Glutamatergic neuron (in vitro differentiated cells): ENCODE measurements around the gene VSIG10L. TPM values are rescaled to one million over a fixed set of nuclear protein-coding genes. Genes with fewer than 3 reads are reported as not detected.

ENCODE experiments used
- DNase-seq: peaks from one replicate; pipeline ENCODE4 v3.0.0; 2022
- H3K27ac Mint-ChIP-seq: one replicate; pipeline ENCODE4 v1.8.0; 2020; ENCODE audit warnings: mild to moderate bottlenecking, mixed read lengths, inconsistent platforms; ENCODE audit not compliant: unreplicated experiment
- H3K27me3 Mint-ChIP-seq: one replicate; pipeline ENCODE4 v1.8.0; 2020; ENCODE audit warnings: mild to moderate bottlenecking, moderate library complexity, mixed read lengths, inconsistent platforms; ENCODE audit not compliant: unreplicated experiment
- H3K36me3 Mint-ChIP-seq: one replicate; pipeline ENCODE4 v1.8.0; 2020; ENCODE audit warnings: mild to moderate bottlenecking, mixed read lengths, inconsistent platforms; ENCODE audit not compliant: unreplicated experiment
- H3K4me1 Mint-ChIP-seq: one replicate; pipeline ENCODE4 v1.8.0; 2020; ENCODE audit warnings: mild to moderate bottlenecking, low read depth, mixed read lengths, inconsistent platforms; ENCODE audit not compliant: unreplicated experiment
- H3K4me3 Mint-ChIP-seq: one replicate; pipeline ENCODE4 v1.8.0; 2020; ENCODE audit warnings: mild to moderate bottlenecking, mixed read lengths, inconsistent platforms; ENCODE audit not compliant: unreplicated experiment
- H3K9me3 Mint-ChIP-seq: one replicate; pipeline ENCODE4 v1.8.0; 2020; ENCODE audit warnings: mild to moderate bottlenecking, moderate library complexity, mixed read lengths, inconsistent platforms; ENCODE audit not compliant: unreplicated experiment
- total RNA-seq: library from RNA; stranded (reverse); fragmentation: NEBNext Ultra II Directional; extraction: Animal tissue kit (Norgen Biotek cat#: 25700); gene quantifications from one replicate; pipeline ENCODE4 v1.2.1, GENCODE V29; 2021; ENCODE audit not compliant: unreplicated experiment
- TF ChIP-seq, protein P1 (sequence below): fragments of 200-600 bp; sonication (generic); IDR thresholded peaks from one replicate; pipeline ENCODE4 v1.5.0; 2021; ENCODE audit not compliant: partially characterized antibody, unreplicated experiment

The VSIG10L gene
- total RNA-seq, 1 donor from 2014 or later = 3.5 TPM

DNA sequence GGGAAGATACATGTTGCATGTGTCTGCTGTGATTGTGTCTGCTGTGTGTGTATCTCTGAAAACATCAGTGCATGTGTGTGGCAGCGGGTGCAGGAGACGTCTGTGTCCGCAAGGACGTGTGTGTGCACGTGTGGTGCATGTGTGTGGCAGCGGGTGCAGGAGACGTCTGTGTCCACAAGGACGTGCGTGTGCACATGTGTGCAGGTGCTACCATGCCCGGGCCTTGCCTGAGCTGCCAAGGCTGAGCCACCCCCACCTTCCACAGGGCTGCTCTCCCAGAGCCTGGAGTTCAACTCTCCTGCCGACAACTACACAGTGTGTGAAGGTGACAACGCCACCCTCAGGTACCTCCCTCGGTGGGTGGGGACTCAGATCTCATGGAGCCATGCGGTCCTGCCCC is 20.1 kb downstream of the VSIG10L start:
- no peak overlapping the region for H3K27ac Mint-ChIP-seq
- TF ChIP-seq, protein P1, sequence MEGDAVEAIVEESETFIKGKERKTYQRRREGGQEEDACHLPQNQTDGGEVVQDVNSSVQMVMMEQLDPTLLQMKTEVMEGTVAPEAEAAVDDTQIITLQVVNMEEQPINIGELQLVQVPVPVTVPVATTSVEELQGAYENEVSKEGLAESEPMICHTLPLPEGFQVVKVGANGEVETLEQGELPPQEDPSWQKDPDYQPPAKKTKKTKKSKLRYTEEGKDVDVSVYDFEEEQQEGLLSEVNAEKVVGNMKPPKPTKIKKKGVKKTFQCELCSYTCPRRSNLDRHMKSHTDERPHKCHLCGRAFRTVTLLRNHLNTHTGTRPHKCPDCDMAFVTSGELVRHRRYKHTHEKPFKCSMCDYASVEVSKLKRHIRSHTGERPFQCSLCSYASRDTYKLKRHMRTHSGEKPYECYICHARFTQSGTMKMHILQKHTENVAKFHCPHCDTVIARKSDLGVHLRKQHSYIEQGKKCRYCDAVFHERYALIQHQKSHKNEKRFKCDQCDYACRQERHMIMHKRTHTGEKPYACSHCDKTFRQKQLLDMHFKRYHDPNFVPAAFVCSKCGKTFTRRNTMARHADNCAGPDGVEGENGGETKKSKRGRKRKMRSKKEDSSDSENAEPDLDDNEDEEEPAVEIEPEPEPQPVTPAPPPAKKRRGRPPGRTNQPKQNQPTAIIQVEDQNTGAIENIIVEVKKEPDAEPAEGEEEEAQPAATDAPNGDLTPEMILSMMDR = no peak

DNA sequence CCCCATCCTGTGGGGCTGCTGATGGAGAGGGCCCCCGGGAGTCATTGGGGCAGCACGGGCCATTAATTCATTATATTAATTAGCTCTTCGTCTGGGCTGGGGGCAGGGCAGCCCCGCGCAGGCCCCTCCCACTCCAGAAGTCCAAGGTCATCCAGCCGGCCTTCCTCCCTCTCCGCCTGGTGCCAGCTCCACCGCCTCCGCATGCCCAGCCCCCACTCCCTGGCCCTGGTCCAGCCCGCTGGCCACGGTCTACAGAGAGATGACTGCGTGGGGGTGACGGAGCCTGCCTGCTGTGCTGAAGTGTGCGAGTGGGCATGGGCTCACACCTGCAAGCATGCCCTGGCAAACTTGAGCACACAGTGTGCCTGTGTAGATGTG is 21.7 kb downstream of the VSIG10L start:
- TF ChIP-seq, protein P1 = no peak
- peaks cover 17% of the 10 kb centered on the region for H3K27me3 Mint-ChIP-seq
- peaks cover 6% of the 10 kb centered on the region for H3K9me3 Mint-ChIP-seq
- no peak overlapping the region for H3K27ac Mint-ChIP-seq
- H3K4me3 Mint-ChIP-seq = no peak overlapping the region
- H3K4me1 Mint-ChIP-seq = peaks cover 10% of the 10 kb centered on the region
- DNase-seq = peak; percentile 42
- H3K36me3 Mint-ChIP-seq = peaks cover 8% of the 10 kb centered on the region

More for the DNA sequence above, 20.1 kb downstream of the VSIG10L start:
- Mint-ChIP-seq H3K4me1 (peaks cover 10% of the 10 kb centered on the region), H3K4me3 (no peak overlapping the region), H3K27me3 (peaks cover 21% of the 10 kb centered on the region), H3K36me3 (peaks cover 4% of the 10 kb centered on the region), H3K9me3 (peaks cover 11% of the 10 kb centered on the region)
- DNase-seq = no peak

DNA sequence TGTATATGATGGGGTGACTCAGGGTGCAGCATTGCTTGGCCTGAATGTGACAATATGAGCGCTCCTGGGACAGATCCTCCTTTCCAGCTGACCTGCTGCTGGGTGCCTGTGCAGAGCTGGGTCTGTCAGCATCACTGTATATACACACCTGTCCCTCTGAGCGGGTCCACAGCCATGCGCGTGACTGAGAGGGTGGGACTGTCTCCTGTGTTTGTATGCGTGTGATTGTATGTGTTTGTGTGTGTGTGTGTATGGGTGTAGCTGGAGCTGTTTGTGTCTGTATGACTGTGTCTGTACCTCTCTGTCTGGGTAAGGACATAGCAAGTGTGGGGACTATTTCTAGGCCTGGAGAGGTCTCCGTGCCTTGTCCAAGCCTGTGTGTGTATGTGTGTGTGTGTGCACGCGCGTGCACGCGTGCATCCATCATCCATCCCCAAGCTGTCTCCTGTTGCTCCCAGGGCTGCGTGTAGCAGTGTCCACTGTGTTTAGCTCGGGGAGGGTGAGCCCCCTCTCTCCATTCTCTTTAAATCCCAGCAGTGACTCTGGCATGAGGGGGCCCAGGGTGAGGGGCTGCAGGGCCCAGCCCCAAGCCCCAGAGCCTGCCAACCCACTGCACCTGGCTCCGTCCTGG is 22.2 kb downstream of the VSIG10L start:
- Mint-ChIP-seq H3K27ac (no peak overlapping the region), H3K9me3 (peaks cover 9% of the 10 kb centered on the region), H3K27me3 (peaks cover 17% of the 10 kb centered on the region), H3K4me1 (peaks cover 10% of the 10 kb centered on the region), H3K4me3 (no peak overlapping the region), H3K36me3 (peaks cover 11% of the 10 kb centered on the region)
- DNase-seq = no peak
- TF ChIP-seq, protein P1 = no peak

DNA sequence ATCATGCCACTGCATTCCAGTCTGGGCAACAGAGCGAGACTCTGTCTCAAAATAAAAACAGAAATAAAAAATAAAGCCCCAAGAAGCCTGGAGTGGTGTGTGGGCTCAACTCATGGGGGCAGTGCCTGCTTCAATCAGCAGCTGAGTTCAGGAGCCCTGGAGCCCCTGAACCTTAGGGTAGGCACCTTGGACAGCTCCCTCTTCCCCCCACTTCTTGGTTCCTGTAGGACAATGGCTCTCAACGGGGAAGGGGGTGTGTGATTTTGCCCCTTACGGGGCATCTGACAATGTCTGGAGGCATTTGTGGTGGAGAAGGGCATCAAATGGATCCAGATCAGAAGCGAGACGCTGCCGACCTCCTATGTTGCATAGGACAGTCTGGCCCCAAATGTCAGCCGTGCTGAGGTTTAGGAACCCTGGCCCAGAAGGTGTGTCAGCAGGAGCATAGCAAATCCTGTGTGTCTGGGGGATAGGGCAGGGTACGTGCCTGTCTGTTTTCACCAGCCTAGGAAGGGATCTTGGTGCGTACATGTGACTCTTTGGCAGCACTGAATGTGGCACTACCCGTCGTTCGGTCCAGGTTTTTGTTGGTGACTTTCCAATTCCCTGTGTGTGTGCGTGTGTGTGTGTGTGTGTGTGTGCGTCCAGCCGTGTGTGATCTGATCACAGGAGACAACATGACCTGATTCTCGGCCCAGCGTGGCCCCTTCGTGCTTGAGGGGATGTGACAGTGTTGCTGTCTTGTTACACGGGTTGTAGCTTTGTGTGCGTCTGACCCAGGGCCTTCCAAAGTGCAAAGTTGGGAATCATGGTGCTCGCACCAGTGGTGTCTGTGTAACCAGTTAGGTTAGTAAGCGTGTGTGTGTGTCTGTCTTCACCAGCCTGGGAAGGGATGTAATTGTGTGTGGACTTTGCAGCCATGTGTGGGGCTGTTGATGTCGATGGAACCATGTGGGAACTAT is 23.0 kb downstream of the VSIG10L start:
- H3K9me3 Mint-ChIP-seq = peaks cover 11% of the 10 kb centered on the region
- DNase-seq = no peak
- peaks cover 17% of the 10 kb centered on the region for H3K27me3 Mint-ChIP-seq
- H3K4me3 Mint-ChIP-seq = no peak overlapping the region
- peaks cover 12% of the 10 kb centered on the region for H3K36me3 Mint-ChIP-seq
- TF ChIP-seq, protein P1 = no peak
- peaks cover 10% of the 10 kb centered on the region for H3K4me1 Mint-ChIP-seq
- H3K27ac Mint-ChIP-seq = no peak overlapping the region

DNA sequence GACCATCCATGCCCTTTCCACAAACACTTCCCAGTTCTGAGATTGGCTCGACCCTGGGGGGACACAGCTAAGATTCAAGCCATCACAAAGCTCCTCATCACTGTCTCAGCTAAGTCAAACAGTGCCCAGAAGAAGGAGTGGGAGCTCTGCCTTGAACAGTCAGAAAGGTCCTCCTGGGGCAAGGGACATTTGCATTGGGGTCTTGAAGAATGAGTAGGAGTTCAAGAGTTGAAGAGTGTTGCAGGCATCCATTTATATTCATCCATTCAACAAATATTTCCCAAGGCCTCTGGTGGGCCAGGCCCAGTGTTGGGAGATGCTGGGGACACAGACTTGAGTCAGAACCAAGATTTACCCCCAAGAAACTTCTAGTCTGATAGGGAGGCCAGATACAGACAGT is 24.0 kb downstream of the VSIG10L start:
- Mint-ChIP-seq H3K4me1 (peaks cover 15% of the 10 kb centered on the region), H3K9me3 (peaks cover 15% of the 10 kb centered on the region), H3K36me3 (peaks cover 17% of the 10 kb centered on the region), H3K4me3 (no peak overlapping the region), H3K27me3 (peaks cover 20% of the 10 kb centered on the region), H3K27ac (no peak overlapping the region)
- TF ChIP-seq, protein P1 = no peak
- DNase-seq = no peak
